Gastroesophageal sphincter (tissue), 4 donors: ENCODE results near the gene GTPBP2. TPM values are rescaled to one million over a fixed set of nuclear protein-coding genes. Genes with fewer than 3 reads are reported as not detected.

ENCODE experiments used
- ATAC-seq: fragments of 150-250 bp; one replicate; pipeline ENCODE4 v1.9.1; 2016; ENCODE audit warnings: mild to moderate bottlenecking, moderate library complexity
- H3K27ac ChIP-seq, 4 donors: fragments of 200-600 bp; sonication (generic) in 3 of 4; 1 replicate in 3 of 4; 2 replicates in 1 of 4; pipeline ENCODE4 v1.5.1; 2016 to 2019
- H3K27me3 ChIP-seq: fragments of 200-600 bp; sonication (generic); one replicate; pipeline ENCODE4 v1.5.1; 2019
- H3K36me3 ChIP-seq, 2 donors: fragments of 200-600 bp; sonication (generic); one replicate each; pipeline ENCODE4 v1.5.1; 2019; ENCODE audit warnings: control low read depth in 1 of 2
- H3K4me1 ChIP-seq, 3 donors: fragments of 200-600 bp; sonication (generic); 1 replicate in 2 of 3; 2 replicates in 1 of 3; pipeline ENCODE4 v1.5.1; 2016 to 2019; ENCODE audit warnings: control low read depth in 2 of 3
- H3K4me3 ChIP-seq, 2 donors: fragments of 200-600 bp; sonication (generic); one replicate each; pipeline ENCODE4 v1.5.1; 2019; ENCODE audit warnings: mild to moderate bottlenecking in 1 of 2, moderate library complexity in 1 of 2
- H3K9me3 ChIP-seq, 3 donors: fragments of 200-600 bp; sonication (generic); one replicate each; pipeline ENCODE4 v1.5.1; 2017 to 2019; ENCODE audit warnings: control low read depth in 2 of 3
- CTCF ChIP-seq, 4 experiments: fragments of 200-600 bp in 2 of 4; fragments of 450-650 bp in 2 of 4; sonication (generic) in 1 of 4; IDR thresholded peaks; one replicate each; pipeline ENCODE4 v1.5.1; 2017 to 2019; ENCODE audit warnings: antibody characterized with exemption in 4 of 4, mild to moderate bottlenecking in 2 of 4, moderate library complexity in 2 of 4
- EP300 ChIP-seq: sonication (generic); formaldehyde crosslinking; IDR thresholded peaks from one replicate; pipeline ENCODE4 v1.6.1; 2017; ENCODE audit warnings: antibody characterized with exemption, mild to moderate bottlenecking
- POLR2A ChIP-seq, 2 donors: fragments of 450-650 bp; IDR thresholded peaks; one replicate each; pipeline ENCODE4 v1.6.1; 2017; ENCODE audit warnings: antibody characterized with exemption in 2 of 2, mild to moderate bottlenecking in 2 of 2, moderate library complexity in 1 of 2
- POLR2AphosphoS5 ChIP-seq: sonication (generic); formaldehyde crosslinking; IDR thresholded peaks from one replicate; pipeline ENCODE4 v1.6.1; 2017; ENCODE audit warnings: antibody characterized with exemption
- WGBS, 2 donors: methylation state at CpG; one replicate each; pipeline ENCODE4 v1.1.5; 2018; ENCODE audit warnings: low coverage in 1 of 2; 5-methylcytosine and 5-hydroxymethylcytosine counted together
- total RNA-seq, 4 donors: library from RNA; depleted of rRNA; stranded (reverse); fragments of >200 nt; gene quantifications; one replicate each; pipeline ENCODE4 v1.1.0, GENCODE V29; 2016

The GTPBP2 gene
- total RNA-seq, 4 donors from 2014 or later, result 28.8 to 44.5 (median 31.4) TPM

GRCh38 chr6:43670623-43670986 is 41.5 kb upstream of the GTPBP2 start:
- peaks cover 0 to 54% of the 10 kb centered on the region in 2 donors for H3K36me3 ChIP-seq
- H3K4me3 ChIP-seq, result no peak overlapping the region
- H3K27ac ChIP-seq, result peak overlapping the region in 1 of 4 donors; percentile 48
- TF ChIP-seq POLR2A (IDR thresholded peaks at IDR 0.05), result no peak
- 100% methylated on average over 2 of the region's 6 CpGs; no CpG with 5 or more reads in 1 of the 2 donors for WGBS, 2 donors
- H3K9me3 ChIP-seq, result no peaks in the 10 kb centered on the region
- H3K4me1 ChIP-seq, result peaks cover 0 to 65% (median 27%) of the 10 kb centered on the region in 3 donors
- ATAC-seq, result no peak
- H3K27me3 ChIP-seq, result no peaks in the 10 kb centered on the region

- H3K4me3 ChIP-seq, result no peak overlapping the region
- H3K36me3 ChIP-seq, result peaks cover 0 to 48% of the 10 kb centered on the region in 2 donors
- H3K27me3 ChIP-seq, result no peaks in the 10 kb centered on the region
- H3K27ac ChIP-seq, result peak overlapping the region in 3 of 4 donors; percentile 43 to 54 (median 48)
- TF ChIP-seq POLR2A (IDR thresholded peaks at IDR 0.05) (no peak), POLR2AphosphoS5 (no peak), EP300 (no peak), CTCF (IDR thresholded peaks at IDR 0.05) (no peak)
- no peaks in the 10 kb centered on the region for H3K9me3 ChIP-seq
- no peak for ATAC-seq
- WGBS, 2 donors, result 60 to 80% methylated on average over 2 to 5 of the region's 6 CpGs
- peaks cover 0 to 65% (median 27%) of the 10 kb centered on the region in 3 donors for H3K4me1 ChIP-seq
Observed at GRCh38 chr6:43669922-43670622, 41.0 kb upstream of the GTPBP2 start.

GRCh38 chr6:43669050-43669921 is 40.2 kb upstream of the GTPBP2 start:
- TF ChIP-seq CTCF (IDR thresholded peaks at IDR 0.05) (no peak), POLR2AphosphoS5 (no peak), EP300 (no peak), POLR2A (IDR thresholded peaks at IDR 0.05) (no peak)
- Histone ChIP-seq H3K9me3 (no peaks in the 10 kb centered on the region), H3K4me1 (peaks cover 0 to 65% (median 27%) of the 10 kb centered on the region in 3 donors), H3K4me3 (no peak overlapping the region), H3K36me3 (peaks cover 0 to 41% of the 10 kb centered on the region in 2 donors), H3K27ac (peak overlapping the region in 3 of 4 donors; percentile 43 to 54 (median 48)), H3K27me3 (no peaks in the 10 kb centered on the region)
- 23% methylated on average over 4 of the region's 15 CpGs; no CpG with 5 or more reads in 1 of the 2 donors for WGBS, 2 donors
- ATAC-seq, result peak; percentile 59

- H3K4me3 ChIP-seq, result no peak overlapping the region
- peaks cover 0 to 64% (median 27%) of the 10 kb centered on the region in 3 donors for H3K4me1 ChIP-seq
- peak overlapping the region in 3 of 4 donors; percentile 43 to 54 (median 48) for H3K27ac ChIP-seq
- ATAC-seq, result peak; percentile 32
- peaks cover 0 to 32% of the 10 kb centered on the region in 2 donors for H3K36me3 ChIP-seq
- H3K27me3 ChIP-seq, result no peaks in the 10 kb centered on the region
- H3K9me3 ChIP-seq, result no peaks in the 10 kb centered on the region
- TF ChIP-seq CTCF (IDR thresholded peaks at IDR 0.05) (peak in 3 of 4 experiments; percentile 27 to 63 (median 37)), POLR2AphosphoS5 (no peak), POLR2A (IDR thresholded peaks at IDR 0.05) (no peak), EP300 (no peak)
- WGBS, 2 donors, result 4% methylated on average over 4 of the region's 17 CpGs; no CpG with 5 or more reads in 1 of the 2 donors
Observed at GRCh38 chr6:43668151-43669028, 39.3 kb upstream of the GTPBP2 start.
